H1 (cell line): ENCODE results near the gene CCDC107.

Experiments used
- JUN ChIP-seq: IDR thresholded peaks from 2 replicates; pipeline ENCODE4 v1.6.1; 2011; ENCODE audit warnings: low read depth, mild to moderate bottlenecking, improper control_type of control experiment, low read length
- JUND ChIP-seq: IDR thresholded peaks from 2 replicates; pipeline ENCODE4 v1.6.1; 2011; ENCODE audit warnings: mild to moderate bottlenecking, improper control_type of control experiment, low read length
- SUZ12 ChIP-seq: fragments of 200-600 bp; sonication (generic); IDR thresholded peaks from 2 replicates; pipeline ENCODE4 v1.6.1; 2012; ENCODE audit warnings: mild to moderate bottlenecking, inconsistent platforms, low read length, moderate library complexity, mixed read lengths

GRCh38 chr9:35643046-35643445, 15.0 kb upstream of the CCDC107 start:
- TF ChIP-seq JUN (no peak), SUZ12 (no peak), JUND (no peak)
